ENCODE measurements around the gene PRICKLE2.

The PRICKLE2 gene

GRCh38 chr3:64110071-64110470 lies 115.2 kb downstream of the PRICKLE2 start (continued):
- TF ChIP-seq PATZ1 (tag by site-specific recombination; IDR thresholded peaks at IDR 0.05) = no peak
- no peak for TF ChIP-seq ZBTB44 (tag by site-specific recombination; IDR thresholded peaks at IDR 0.05)
- no peak for TF ChIP-seq ZNF626 (tag by site-specific recombination; IDR thresholded peaks at IDR 0.05)

- peak; percentile 67 for TF ChIP-seq ZNF398 (tag by site-specific recombination; IDR thresholded peaks at IDR 0.05)
- TF ChIP-seq ZSCAN16 (tag by site-specific recombination; IDR thresholded peaks at IDR 0.05) = no peak
- no peak for TF ChIP-seq ZSCAN23 (tag by site-specific recombination; IDR thresholded peaks at IDR 0.05)
- TF ChIP-seq BCL6B (tag by site-specific recombination; IDR thresholded peaks at IDR 0.05) = no peak
- no peak for TF ChIP-seq BCL11A (tag by site-specific recombination; IDR thresholded peaks at IDR 0.05; ENCODE audit: low read depth)
- Histone ChIP-seq H3K9me3 (ENCODE audit: control insufficient read depth, insufficient read depth, low read depth, low read length) (no peaks in the 10 kb centered on the region), H3K4me1 (ENCODE audit: control insufficient read depth, insufficient read depth, low read length) (no peaks in the 10 kb centered on the region), H3K36me3 (ENCODE audit: control insufficient read depth in 2 of 2, insufficient read depth in 1 of 2, low read length in 2 of 2) (no peaks in the 10 kb centered on the region), H3K4me3 (ENCODE audit: low read depth, low read length) (no peak overlapping the region), H3K27ac (ENCODE audit: extremely low read depth, low read depth, low read length) (no peak overlapping the region)
- ChIA-PET CTCF (no interaction called here), POLR2A (no interaction called here)
Observed at GRCh38 chr3:64109438-64109837, 115.8 kb downstream of the PRICKLE2 start.

- TF ChIP-seq ZNF610 (tag by site-specific recombination; IDR thresholded peaks at IDR 0.05; ENCODE audit: borderline replicate concordance) (no peak), OVOL3 (tag by site-specific recombination; IDR thresholded peaks at IDR 0.05) (no peak), KLF8 (tag by site-specific recombination; IDR thresholded peaks at IDR 0.05) (no peak), ZBTB8A (tag by site-specific recombination; IDR thresholded peaks at IDR 0.05) (no peak), SCRT2 (tag by site-specific recombination; IDR thresholded peaks at IDR 0.05) (no peak), ZNF404 (tag by site-specific recombination; IDR thresholded peaks at IDR 0.05) (no peak), ZNF184 (tag by site-specific recombination; IDR thresholded peaks at IDR 0.05) (no peak), ZIC2 (tag by site-specific recombination; IDR thresholded peaks at IDR 0.05) (no peak), ZBTB20 (tag by site-specific recombination; IDR thresholded peaks at IDR 0.05) (no peak), ZNF26 (tag by site-specific recombination; IDR thresholded peaks at IDR 0.05) (no peak), ZNF514 (tag by site-specific recombination; IDR thresholded peaks at IDR 0.05) (no peak), PRDM1 (tag by site-specific recombination; IDR thresholded peaks at IDR 0.05) (no peak), ZNF221 (tag by site-specific recombination; IDR thresholded peaks at IDR 0.05; ENCODE audit: borderline replicate concordance) (no peak), ZNF768 (tag by site-specific recombination; IDR thresholded peaks at IDR 0.05) (no peak), SALL2 (tag by site-specific recombination; IDR thresholded peaks at IDR 0.05; ENCODE audit: borderline replicate concordance) (no peak), FEZF1 (tag by site-specific recombination; IDR thresholded peaks at IDR 0.05) (no peak), ZNF416 (tag by site-specific recombination; IDR thresholded peaks at IDR 0.05) (no peak), ZNF121 (tag by site-specific recombination; IDR thresholded peaks at IDR 0.05) (no peak)
- H3K36me3 ChIP-seq (ENCODE audit: control insufficient read depth in 2 of 2, insufficient read depth in 1 of 2, low read length in 2 of 2) = no peaks in the 10 kb centered on the region
- H3K4me3 ChIP-seq (ENCODE audit: low read depth, low read length) = no peak overlapping the region
- H3K9me3 ChIP-seq (ENCODE audit: control insufficient read depth, insufficient read depth, low read depth, low read length) = no peaks in the 10 kb centered on the region
- H3K27ac ChIP-seq (ENCODE audit: extremely low read depth, low read depth, low read length) = no peak overlapping the region
- ChIA-PET CTCF (no interaction called here), POLR2A (no interaction called here)
- H3K4me1 ChIP-seq (ENCODE audit: control insufficient read depth, insufficient read depth, low read length) = no peaks in the 10 kb centered on the region
Observed at GRCh38 chr3:64108784-64109317, 116.4 kb downstream of the PRICKLE2 start.

All from HEK293 (cell line).